Islet precursor cell (in vitro differentiated cells): ENCODE data around the gene TMEM176A.
A peak's percentile ranks its signal among the peaks of the same experiment; 100 is the strongest.

ENCODE experiments used
- DNase-seq: peaks from one replicate; pipeline ENCODE4 v3.0.0-alpha.2; 2018

The TMEM176A gene

DNA sequence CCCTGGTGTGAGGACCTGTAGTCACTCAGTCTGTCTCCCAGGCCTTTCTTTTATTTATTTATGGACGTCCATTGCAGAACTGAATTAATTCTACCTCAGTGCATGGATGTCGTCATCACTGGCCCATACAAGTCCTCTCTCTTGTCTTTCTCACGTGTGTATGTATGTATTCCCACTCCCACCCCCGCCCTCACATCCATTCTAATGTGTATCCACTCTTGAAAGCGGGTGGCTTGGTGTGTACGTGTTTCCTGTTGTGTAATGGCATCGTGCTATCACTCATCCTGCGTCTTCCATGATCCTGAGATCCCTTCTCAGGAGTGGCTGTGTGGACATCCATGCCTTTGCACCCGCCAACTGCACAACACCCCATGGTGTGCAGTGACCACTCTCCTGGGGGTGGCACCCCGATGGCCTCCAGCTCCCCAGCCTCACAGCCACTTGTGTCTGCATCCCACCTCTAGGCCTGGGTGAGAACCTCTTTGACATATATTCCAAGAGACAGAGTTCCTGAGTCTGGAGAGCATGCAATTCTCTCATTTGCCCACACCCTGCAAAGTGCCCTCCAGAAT, 48.7 kb downstream of the TMEM176A start:
- peak; percentile 32 for DNase-seq

DNA sequence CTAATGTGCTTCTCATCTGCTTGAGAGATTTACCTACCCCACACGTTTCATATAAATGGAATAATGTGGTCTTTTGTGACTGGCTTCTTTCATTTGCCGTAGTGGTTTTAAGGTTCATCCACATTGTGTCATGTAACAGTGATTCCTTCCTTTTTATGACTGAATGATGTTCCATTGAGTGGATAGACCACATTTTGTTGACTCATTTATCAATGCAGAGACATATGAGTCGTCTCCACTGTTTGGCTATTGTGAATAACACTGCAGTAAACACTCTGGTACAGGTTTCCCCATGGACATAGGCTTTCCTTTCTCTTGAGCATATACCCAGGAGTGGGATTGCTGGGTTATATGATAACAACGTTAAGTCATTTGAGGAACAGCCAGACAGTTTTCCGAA, 49.7 kb downstream of the TMEM176A start:
- no peak for DNase-seq

DNA sequence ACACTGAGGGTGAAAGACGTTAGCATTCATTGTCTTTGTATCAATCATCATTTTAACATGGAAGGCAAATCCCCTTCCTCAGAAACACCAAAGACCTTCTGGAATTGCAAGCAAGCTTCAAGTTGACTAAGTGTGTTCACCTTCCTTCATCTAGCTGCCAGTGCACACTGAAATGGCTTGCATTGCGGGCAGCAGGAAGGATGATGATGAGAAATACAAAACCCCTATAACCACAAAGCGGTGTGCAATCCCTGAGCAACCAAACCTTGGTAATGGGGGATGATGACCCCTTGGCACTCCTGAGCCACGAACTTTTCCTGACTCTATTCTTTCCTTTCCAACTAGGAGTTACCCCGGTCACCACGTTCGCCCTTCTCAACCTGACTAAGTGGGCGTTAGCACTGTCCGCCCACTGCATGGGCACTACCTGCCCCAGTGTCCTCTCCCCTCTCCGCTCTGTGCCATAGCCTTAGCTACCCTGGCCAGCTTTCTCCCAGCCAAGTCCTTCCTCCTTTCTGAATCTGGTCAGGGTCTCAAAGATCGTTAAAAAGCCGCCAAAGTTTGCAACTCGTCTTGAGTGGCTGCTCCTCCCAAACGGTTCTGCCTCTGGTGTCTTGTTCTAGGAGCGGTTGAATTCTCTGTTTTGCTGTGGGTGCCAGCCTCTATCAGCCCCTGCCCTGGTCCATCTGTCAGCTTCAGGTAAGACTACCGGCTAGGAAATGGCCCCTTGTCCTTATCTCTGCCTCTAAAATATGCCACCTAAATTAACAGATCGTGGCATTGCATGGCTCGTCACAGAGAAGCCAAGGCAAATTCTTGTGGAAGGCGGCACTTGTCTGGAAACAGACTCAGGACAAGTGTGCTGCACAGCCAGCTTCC, 51.2 kb downstream of the TMEM176A start:
- peak; percentile 44 for DNase-seq

GRCh38 chr7:150852371-150852905, 51.9 kb downstream of the TMEM176A start, which contains the start of gene AOC1:
AOC1 (plus strand) TSS chr7:150852517; CDS start chr7:150856471, 3,954 bp downstream.
- DNase-seq: peak; percentile 56

- peak; percentile 45 for DNase-seq
Measured at GRCh38 chr7:150854066-150855000, 53.8 kb downstream of the TMEM176A start.
